HG03097 (cell line): ENCODE measurements around the gene AGBL4.

Source experiments
- ATAC-seq: cut with Tn5 transposase; IDR thresholded peaks from one replicate; pipeline ENCODE4 v1.9.1; 2021; ENCODE audit not compliant: unreplicated experiment, low FRiP score

Gene AGBL4

DNA sequence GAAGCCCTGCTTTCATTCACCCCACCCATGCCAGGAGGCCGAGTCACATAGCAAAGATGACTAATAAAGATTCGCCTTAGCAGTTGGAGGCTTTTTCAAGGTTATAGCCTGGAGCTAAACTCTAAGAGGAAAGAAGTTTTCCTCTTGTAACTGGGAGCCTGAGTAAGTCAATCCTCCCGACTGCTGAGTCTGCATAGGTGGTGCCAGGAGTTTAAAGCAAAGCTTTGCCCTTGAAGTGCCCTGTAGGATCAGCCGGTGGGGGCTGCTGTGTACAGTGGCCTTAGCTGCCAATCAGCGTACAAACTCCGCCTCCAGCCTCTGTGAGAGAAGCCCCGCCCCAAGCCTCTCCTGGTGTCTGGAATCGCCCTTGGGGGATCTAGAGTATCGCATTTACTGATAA is 1404.2 kb downstream of the AGBL4 start:
- ATAC-seq: no peak

DNA sequence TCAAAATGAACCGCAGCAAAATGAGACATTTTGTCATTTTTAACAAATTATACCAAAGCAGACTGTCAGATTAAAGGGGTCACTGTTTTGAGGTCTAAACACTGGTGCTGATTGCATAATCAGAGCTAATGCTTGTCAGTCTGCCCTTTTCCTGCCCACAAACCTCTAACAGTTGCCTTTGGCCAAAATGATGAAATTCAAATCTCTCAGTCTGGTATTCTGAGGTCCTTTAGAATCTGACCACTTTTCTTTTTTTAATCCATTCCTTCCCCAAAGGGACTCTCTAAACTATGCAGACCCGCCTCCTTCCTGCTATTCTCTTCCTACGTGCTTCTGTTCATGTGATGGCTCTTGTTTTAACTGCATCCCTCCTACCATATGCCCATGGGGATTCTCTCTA is 1406.5 kb downstream of the AGBL4 start:
- ATAC-seq: no peak

DNA sequence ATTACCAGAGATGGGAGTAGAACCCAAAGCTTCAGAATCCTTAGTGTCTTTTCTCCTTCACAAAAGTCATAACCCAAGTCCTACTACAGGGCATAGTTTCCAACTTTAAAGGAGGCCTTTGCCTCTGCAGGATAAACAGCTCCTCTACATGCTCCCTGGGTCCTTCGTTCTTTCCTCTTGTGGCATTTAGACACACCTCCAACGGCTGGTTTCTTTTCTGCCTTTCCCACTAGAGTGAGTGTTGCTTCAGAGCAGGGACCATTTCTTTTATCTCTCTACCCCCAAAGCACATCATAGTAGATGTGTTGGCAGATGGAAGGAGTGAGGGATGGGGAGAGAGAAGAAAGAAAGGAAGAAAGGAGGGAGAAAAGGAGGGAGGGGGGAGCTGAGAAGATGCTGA is 1407.0 kb downstream of the AGBL4 start:
- ATAC-seq: no peak

DNA sequence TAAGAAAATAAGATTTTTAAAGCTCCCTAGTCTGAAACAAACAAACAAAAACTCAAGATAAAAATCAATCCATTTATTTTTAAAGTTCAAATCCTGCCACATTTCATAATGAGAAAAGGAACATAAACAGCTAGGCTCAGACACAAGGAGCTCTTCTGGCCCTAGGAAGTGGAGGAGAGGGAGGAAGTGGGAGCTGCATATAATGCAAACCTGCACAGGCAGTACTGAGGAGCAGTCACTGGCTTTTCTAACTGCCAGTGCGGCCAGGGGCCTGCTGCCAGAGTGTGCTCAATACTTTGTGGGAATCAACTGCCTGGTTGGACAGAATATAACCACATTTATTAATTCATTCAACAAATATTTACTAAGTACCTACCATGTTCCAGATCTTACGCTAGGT is 1411.9 kb downstream of the AGBL4 start:
- ATAC-seq: no peak

DNA sequence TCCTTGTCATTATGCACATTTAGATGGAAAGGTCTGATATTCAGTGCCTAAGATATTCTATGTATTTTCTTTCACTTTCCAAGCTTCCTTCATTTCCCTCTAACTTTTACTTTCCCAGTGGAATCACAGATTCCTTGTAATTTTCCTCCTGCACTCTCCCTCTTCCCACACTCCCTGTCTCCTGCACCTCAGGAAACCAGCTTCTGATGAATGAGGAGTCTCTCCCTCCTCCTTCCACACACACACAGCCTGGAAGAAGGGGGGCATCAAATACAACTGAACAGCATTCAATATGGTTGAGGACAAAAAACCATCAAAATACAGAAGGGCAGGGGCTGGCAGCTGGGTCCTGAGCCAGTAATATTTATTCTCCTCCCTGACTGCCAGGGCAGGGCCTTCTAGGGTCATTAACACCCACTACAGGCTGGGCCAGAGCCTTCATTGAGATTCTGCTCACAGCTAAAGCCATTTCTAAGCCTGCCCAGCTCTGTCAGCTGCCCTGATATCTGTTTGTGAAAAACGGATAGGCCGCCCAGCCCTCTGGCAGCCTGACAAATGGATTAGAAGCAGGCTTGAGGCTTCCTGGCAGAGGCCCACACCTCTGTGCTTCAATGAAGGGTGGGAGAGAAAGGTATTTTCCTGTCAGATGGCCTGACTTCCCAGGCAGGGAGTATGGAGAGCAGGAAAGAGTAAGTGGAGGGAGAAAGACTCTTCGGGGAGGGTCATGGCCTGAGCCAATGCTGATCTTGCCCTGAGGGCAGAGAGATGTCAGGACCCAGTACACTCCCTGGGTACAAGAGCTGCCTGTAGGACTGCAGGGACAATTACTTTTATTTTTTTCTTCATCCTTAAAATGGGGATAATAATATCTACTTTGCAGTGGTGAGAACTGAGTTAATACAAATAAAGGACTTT is 1412.9 kb downstream of the AGBL4 start:
- ATAC-seq: no peak

DNA sequence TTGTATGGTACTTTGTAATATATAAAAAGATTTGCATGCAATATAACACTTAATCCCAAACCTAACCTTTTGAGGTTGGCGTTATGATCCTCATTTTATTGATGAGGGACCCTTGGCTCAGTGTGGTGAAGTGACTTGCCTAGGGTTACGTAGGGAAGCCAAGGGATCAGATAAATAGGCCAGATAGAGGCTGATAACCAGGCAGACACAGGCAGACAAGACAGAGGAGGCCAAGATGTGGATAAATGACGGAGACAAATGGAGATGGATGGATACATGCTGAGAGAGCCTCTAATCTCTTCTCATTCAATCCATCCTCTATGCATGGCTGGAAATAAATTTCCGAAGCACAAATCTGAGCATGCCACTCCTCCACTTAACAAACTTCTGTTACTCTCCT is 1414.9 kb downstream of the AGBL4 start:
- ATAC-seq: no peak

DNA sequence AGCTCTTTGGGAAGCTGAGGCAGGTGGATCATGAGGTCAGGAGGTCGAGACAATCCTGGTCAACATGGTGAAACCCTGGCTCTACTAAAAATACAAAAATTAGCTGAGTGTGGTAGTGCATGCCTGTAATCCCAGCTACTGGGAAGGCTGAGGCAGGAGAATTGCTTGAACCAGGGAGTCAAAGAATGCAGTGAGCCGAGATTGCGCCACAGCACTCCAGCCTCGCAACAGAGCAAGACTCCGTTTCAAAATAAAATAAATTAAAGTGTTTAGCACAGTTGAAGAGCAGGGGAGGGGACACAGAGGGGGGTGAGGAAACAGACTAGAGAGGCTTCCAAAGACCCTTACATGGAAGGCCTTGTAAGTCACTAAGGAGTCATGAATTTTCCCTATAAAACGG is 1420.5 kb downstream of the AGBL4 start:
- ATAC-seq: no peak

DNA sequence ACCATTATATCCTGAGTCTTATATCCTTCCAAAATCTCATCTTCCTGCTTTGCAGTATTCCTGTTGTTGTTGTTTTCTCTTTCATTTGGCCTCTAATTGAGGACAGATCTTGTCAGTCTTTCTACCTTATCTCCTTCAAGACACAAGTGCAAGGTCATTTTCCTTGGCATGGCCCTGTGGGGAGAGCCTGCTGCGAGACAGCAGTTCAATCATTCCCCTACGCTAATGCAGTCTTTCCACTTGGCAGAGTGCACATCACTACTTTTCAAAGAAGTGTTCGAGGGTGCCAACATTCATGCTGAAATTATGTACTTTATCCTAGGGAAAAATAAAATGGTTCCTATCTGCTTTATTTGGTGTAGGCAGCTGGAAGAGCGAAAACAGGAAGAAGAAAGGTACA is 1421.4 kb downstream of the AGBL4 start:
- no peak for ATAC-seq

DNA sequence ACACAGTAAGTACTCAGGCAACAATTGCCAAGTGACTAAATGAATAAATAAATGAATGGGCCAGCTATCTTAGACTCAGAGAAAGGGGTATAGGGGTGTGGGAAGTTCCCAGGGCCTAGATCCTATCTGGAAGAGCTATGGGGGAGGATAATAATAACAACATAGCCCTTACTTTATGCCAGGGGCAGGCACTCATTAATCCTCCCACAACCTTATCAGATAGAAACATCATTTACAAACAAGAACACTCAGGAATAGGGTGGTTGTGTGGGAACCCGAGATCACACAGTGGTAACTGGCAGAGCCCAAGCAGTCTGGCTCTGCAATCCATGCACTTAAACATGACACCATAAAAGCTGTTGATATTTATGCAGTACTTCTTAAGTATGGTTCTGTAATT is 1423.6 kb downstream of the AGBL4 start:
- no peak for ATAC-seq

DNA sequence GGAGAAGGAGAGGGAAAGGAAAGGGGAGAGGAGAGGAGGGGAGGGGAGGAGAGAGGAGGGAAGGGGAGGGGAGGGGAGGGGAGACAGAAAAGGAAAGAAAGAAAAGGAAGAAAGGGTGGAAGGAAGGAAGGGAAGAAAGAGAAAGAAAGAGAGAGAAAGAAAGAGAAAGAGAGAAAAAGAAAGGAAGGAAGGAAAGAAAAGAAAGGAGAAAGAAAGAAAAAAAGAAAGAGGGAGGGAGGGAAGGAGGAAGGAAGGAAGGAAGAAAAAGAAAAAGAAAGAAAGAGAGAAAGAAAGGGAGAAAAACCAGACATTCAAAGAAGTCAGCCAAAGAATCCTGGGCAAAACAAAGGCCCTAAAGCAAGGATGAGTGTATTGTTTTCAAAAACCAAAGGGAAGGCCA is 1426.1 kb downstream of the AGBL4 start:
- no peak for ATAC-seq

DNA sequence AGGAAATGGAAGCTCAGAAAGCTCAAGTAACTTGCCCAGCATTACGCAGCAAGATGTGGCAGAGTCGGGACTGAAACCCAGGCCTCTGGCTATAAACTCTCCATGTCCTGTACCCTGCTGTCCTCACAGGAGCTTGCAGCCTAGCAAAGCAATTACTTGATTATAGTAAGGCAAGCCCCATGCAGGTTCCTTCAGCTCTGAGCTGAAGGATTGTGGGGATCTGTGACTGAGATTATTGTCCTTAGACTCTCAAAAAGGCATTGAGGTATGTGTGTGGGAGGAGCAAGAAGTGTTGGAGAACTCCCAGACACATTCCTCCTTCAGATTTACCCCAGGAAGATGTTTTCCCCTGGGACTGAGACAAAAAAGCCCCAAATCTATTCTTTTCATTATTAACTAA is 1427.7 kb downstream of the AGBL4 start:
- ATAC-seq: no peak

DNA sequence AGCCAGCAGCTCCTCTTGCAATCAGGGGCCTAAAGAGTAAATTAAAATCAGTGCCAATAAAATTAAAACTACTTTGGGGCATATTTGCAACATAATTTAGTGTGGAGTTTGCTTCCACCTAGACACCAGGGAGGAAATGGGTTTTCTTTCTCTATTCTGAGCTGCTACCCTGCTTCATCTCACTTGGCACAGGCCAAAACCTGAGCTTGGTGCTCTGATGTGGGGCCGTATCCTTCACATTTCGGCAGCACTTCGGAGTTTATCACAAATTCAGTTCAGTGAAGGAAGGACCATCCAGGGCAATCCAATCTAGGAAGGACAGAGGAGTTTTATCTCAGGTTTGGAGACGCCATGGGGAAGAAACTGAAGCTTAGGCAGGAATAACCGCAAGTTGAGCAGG is 1428.1 kb downstream of the AGBL4 start:
- ATAC-seq: no peak

DNA sequence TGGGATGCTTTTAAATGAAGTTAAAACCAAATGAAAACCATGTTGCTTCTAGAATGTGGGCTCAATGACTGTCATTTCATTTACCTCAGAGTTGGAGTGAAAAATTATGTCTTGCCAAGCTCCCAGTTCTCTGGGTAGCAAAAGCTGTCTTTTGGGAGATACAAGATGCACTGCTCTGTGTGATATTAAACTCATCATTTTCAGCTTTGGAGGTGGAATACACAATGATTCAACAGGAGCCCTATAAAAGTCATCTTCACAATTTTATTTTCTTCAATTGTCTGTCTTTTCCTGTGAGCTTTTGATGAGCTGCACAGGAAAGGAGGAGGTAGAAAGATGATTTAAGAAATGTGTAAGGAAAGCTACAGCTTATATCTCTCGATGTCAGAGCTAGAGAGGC is 1431.4 kb downstream of the AGBL4 start:
- ATAC-seq: no peak

DNA sequence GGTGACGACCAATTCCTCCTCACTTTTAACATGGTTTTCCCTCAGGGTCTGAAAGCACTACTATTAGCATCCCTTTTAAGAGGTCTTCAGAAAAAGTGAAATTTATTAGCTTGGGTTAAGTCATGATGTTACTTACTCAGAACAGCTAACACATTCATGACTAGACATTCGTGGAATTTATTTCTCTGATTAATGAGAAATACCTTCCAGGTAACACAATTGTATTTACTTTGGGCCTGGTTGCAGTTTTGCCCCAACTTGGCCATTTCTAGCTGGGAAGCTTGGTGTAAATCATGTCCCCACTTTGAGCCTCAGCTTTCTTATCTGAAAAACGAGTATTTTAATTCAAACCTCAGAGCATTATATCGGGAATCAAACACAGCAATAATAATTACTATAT is 1432.6 kb downstream of the AGBL4 start:
- ATAC-seq: no peak

DNA sequence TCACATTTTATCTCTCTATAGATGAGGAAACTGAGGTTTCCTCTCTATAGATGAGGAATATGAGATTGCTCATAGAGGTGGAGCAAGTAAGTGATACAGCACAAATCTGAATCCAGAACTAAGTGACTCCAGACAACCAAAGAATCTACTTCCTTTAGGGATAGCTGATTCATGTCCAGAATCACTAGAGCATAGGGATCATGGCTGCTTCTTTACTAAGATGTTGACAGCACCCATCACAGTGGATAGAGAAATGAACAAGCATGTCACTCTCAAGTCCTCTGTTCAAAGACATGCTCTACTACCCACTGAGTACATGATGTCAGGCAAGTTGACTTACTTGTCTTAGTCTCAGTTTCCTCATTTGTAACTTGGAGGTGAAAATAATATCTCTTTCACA is 1435.7 kb downstream of the AGBL4 start:
- no peak for ATAC-seq

DNA sequence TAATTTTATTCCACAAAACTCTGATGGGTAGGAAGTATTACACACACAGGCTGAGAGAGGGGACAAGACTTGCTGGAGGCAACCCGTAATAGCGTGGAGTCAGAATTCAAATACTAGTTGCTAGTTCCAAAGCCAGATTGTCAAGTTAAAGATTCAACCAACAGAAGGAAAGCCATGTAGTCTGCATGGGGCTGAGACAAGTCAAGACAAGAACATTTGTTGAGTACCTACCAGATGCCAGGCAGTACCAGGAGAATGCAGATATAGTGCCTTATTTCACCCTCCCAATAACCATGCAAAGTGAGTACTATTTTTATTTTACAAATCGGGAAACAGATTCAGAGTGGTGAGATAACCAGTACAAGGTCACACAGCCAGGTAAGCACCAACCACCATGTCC is 1441.3 kb downstream of the AGBL4 start:
- ATAC-seq: no peak

DNA sequence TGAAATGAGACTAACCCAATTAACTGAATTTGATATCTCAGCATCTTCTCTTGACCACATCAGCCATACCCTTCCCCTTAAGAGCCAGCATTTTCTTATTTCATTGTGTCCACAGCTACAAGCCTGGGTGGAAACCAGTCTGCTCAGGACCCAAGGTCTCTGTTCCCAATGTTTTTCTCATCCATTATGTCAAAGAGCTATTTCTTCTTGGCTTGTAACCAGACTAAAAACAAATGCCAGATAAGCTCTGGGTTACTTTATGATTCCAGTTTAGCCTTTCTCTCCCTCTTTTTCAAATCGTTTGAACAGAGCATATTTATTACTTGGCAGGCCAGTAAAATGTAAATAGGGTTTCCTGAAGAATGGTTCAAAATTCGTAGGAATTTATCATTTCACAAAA is 1442.5 kb downstream of the AGBL4 start:
- ATAC-seq: no peak

DNA sequence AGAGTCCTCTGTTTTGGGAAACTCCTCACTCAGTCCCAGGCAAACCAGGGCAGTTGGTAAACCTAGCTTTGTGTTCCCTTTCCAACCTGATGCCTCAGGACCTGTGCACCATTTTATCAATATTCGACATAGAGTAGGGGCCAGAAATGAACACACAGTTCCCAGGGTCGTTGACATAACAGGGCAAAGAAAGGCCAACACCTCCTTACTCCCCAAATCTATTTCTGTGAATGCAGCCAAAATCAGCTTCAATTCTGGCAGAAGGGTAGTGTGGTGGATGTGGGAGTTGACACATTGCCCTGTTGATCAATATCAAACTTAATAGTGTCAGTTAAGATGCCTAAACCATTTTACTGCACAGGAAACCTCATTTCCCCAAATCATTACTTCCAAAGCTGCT is 1447.2 kb downstream of the AGBL4 start:
- ATAC-seq: no peak

DNA sequence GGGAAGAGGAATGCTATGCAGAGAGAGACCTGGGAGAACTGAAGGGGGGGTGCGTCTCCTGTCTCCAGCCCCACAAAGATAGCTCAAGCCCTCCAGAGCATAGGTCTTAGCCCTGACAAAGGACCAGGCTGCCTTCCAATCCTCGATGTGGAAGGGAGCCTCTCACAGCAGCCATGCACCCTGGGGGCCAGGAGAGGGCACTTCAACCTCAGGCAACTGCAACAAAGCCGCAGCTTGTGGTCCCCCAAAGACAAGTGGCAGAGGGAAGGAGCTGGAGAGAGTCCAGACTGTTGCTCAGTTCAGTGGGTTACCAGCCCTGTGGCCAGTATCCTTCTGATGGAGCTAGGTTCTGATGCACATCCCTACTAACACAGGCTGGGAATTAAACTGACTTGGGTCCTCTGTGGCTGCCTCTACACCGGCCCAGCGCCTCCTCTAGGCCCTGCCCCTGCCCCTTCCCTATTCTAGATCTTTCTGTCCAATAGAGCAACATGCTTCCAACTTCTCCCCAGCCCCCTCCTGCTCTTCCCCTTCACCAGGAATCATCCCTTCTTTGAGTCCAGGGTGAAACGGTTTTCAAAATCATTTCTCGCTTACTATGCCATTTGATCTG is 1451.0 kb downstream of the AGBL4 start:
- no peak for ATAC-seq

DNA sequence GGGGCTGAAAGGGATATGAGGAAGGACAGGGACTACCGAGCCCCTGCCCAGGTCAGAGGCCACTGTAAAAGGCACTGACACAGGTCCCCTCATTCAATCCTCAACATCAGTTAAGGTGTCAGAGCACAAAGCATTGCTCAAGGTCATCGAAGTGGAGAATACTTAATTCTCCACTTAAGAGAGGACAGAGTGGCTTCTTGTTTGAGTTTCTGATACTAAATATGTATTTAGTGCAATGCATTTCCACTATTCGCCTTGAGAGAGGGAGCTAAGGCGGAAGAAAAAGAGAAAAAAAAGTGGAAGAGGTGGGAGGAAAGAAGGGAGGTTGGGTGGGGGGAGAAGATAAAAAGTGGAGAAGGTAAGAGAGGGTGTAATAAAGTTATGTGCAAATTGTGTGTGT is 1451.6 kb downstream of the AGBL4 start:
- no peak for ATAC-seq

DNA sequence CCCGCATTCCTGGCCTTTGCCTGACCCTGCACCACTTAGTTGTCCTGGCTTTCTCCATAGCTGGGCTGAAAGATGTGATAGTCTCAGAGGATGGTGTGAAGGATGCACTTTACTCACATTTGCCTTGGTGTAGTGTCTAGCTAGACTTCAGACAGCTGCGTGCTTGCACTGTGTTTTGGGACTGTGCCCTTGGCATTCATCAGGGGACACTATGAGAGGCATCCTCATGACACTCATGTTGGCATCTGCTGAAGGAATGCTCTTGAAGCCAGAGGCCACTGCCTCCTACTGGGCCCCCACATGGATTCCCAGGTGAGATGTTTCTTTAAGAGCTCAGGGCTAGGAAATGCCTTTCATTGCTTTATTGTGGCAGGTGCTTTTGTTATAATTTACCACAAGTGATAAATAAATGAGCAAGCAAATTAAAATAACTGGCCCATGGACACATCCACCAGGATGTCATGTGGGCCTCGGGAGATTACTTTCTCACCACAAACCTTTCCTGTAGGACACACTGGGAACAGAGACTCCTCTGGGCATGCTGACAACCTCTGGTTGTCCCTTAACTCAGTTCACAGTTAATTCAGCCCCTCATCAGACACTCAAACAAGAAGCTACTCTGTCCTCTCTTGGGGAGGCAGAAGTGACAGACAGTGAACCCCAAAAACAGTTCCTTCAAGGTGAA is 1452.3 kb downstream of the AGBL4 start:
- no peak for ATAC-seq

DNA sequence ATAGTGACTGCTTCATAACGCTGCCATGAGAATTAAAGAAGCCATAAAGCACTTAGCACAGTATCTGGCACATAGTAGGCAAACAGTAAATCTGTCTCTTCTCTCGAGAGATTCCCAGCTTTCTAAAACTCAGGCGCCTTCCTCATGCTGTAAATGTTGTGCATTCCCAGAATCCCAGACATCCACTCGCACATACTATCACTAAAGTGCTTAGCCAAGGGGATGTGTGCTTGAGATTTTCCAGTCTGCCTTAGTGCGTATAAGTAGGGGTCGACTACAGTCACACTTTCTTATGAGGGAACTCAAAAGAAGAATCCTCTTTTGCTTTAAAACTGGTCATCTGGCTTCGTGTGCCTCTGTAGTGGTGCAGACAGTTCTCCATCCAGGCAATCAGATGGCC is 1453.2 kb downstream of the AGBL4 start:
- no peak for ATAC-seq
